Activated T-cell treated with anti-CD3 and anti-CD28 coated beads, Interleukin-2, amount 50 U/mL, for 48 hours (primary cell): ENCODE data around the gene EIF4E1B.

Source experiments
- DNase-seq, 2 experiments: peaks; one replicate each; pipeline ENCODE4 v3.0.0-alpha.2; 2020

EIF4E1B gene

DNA sequence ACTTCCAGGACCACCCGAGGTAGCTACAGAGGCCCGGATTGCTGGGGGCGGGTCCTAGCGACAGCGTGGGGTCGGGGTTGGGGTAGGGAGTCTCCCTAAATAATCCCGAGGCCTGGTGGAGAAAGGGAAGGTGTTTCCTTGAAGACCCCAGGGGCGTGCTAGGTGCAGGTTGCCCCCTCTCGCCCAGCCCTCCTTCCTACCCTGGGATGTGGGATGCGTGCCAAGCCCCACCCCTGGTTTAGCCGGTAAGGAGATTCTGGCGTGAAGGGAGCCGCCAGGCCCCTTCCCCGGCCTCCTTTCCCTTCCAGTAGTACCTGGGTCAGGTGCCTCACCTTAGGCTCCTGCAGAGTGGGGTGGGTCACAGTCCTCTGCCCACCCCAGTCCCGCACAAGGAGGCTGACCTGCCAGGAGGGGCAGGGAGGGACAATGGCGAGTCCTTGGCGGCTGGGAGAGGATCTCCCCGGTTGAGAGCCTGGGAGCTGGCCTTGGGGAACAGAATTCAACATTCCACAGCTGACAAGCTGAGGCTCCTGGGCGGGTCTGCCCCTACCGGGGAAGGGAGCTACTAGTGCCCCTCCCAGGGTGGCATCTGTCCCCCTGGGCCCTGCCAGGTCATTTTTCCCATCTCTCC lies 17.5 kb downstream of the EIF4E1B start:
- peak in 1 of 2 experiments; percentile 43 for DNase-seq

DNA sequence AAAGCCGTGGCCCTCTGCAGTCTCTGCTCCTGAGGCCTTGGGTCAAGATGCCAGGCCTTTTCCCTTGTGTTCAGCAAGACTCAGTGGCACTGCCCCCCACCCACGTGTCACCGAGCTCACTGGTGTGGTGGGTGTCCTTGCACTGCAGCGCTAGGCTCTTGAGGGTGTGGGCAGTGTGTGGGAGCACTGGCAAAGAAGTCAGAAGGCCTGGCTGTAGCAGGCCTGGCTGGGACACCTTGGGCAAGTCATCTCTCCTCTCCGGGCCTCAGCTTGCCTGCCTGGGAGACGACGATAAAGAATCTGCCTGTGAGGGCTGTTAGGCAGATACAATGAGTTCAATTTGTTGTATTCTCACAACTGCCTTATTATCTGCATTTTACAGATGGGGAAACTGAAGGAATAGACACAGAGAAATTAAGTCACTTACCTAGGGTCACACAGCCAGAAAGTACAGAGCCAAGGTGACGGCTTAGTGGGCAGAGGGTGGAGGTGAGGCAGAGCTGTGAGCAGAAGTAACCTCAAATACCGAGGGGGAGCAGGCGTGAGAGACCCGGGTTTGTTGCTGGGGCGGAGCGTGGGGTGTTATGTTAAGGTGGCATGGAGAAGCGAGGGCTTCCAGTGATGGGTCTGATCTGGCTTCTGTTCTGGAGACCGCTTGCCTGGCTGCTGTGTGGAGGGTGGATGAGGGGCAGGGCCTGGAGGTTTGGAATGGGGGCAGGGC lies 18.2 kb downstream of the EIF4E1B start:
- peak in 1 of 2 experiments; percentile 41 for DNase-seq

DNA sequence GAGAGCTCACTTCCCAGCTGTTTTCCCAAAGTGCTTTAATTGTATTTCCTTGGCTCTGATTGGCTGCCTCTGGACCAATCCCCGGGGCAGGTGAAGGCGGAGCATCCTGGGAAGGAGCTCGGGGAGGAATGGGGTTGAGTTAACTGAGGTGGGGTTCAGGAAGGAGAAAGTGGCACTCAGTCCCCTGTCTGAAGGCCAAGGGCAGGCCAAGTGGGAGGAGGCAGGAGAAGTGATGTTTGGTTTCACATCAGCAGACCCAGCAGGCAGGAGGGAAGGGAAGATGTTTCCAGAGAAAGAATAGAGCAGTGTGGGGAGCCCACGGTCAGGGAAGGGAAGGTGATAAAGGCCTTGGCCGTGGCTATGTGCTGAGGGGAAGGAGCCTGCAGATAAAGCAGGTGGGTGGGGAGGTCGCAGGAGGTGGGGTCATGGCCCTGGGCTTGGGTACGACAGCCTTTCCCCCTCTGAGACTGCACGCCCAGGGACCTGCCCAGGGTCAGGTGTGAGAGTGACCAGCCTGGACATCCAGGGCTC lies 19.9 kb downstream of the EIF4E1B start:
- DNase-seq = no peak

DNA sequence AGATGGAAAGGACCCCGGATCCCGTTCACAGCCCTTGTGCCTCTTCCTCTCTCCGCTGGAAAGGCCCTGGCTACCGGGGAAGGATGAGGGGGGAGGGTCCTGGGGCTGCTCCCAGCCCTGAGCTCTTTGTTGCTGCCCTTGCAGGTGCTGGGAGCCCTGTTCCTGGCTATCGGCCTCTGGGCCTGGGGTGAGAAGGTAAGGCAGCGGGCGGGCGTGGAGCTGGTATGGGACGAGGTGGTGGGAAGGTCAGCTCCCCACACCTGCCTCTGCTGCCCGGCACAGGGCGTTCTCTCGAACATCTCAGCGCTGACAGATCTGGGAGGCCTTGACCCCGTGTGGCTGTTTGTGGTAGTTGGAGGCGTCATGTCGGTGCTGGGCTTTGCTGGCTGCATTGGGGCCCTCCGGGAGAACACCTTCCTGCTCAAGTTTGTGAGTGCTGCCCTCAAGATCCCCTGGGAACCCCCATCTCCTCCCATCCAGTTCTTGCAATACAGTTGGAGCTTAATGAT lies 21.1 kb downstream of the EIF4E1B start:
- DNase-seq = no peak

DNA sequence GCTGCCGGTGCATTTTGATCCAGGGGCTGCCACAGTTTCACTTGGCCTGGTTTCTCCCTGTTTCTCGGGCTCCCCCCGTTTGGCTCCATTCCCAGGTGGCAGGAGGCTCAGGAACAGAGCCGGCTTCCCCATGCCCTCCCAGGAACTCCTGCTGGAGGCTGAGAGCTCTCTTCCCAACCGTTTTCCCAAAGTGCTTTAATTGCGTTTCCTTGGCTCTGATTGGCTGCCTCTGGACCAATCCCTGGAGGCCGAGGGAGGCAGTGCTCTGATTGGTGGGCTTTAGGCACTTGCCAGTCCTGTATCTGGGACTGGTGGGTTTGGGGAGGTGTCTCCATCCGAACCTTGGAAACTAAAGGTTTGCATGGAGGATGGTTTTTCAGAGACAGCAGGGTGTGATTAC lies 21.7 kb downstream of the EIF4E1B start:
- DNase-seq = no peak

DNA sequence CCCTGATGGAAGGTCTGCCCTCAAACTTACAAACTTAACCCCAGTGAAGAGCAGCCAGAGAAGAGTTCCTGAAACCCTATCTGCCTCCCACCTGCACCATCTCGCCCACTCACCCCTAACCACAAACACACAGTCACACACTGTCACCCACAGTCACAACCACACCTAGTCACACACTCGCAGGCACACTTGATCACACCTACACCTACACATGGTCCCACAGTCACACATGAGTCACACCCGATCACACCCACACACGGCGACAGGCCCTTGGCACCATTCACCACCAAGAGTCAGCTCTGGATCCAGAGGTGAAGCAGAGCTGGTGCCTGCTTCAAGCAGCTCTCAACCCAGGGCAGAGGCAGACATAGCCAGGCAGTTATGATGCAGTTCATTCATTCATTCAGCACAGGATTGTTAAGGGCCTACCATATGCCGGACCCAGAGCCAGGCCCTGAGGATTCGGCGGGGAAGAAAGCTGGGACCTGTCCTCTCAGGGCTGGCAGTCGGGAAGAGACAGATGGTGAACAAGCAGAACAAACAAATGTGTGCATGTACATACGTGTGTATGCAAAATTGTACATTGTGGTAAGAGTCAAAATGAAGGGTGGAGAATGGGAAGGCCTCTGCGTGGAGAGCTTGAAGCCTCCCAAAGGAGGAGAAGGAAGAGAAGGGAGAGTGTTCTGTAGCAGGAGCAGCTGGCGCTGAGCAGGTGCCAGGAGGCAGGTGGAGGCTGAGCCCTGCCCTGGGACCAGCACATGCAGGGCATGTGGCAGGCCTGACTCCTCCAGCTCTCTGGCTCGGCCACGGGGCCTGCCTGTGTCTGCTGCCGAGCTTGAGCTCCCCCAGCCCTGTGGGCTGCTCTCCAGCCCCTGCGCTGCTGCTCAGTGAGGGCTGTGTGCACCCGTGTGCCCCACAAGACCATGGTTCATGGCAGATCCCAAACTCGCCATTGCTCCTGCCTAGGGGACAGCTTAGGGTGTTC lies 23.2 kb downstream of the EIF4E1B start:
- peak; percentile 91 to 92 for DNase-seq

DNA sequence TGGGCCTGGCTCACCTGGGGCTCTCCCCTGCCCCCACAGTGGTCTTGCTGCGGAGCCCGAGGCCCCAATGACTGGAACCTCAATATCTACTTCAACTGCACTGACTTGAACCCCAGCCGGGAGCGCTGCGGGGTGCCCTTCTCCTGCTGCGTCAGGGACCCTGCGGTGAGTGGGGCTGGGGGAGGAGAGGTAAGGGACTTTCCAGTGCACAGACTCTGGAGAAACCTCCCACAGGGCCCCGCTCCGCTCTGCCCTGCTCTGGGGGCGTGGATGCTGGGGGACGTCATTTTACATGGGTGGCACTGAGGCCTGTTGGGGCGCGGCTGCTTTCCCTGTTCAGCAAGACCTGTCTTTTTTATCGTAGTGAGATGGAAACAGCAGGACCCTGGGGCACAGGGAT lies 24.4 kb downstream of the EIF4E1B start:
- DNase-seq = no peak

DNA sequence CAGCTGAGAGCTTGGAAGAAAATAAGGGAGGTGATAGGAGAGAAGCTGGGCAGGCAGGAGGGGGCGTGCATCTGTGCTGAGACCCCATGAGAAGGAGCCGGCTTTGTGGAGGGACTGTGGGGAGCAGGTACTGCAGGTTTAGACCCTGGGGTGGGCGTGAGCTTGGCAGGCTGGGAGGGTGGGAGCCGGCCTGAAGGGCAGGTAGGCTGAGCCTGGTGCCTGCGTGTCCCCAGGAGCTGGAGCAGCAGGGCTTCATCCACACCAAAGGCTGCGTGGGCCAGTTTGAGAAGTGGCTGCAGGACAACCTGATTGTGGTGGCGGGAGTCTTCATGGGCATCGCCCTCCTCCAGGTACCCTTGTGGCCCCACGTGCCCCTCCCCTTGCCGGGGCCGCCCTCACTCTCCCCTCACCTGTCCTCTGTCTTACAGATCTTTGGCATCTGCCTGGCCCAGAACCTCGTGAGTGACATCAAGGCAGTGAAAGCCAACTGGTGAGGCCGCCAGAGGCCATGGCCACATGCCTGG lies 26.1 kb downstream of the EIF4E1B start:
- DNase-seq = no peak

DNA sequence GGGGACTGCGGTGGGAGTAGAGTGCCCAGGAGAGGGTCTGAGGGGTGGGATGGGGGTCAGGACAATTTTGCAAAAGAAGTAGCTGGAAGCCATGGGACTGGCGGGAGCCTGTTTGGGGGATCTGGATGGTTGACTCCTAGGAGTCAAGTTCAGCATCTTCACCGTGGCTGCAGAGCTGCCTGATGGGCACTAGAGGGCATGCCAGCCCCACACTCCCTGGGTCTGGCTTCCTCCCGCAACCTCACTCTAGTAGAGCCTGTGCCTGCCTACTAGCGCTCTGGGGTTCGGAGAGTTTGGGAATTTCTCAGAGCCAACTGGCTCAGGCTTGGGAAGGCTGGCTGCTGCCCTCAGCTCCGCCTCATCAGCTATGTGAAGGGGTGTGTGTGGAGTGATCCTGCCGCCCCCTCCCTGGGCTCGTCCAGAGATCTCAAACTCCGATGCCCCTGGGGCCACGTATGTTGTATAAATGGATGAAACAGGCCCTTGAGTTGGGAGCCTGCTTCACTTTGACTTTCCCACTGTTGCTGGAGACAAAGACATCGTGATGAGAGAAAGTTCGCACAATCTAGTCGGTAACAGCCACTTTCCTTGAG lies 27.6 kb downstream of the EIF4E1B start:
- peak; percentile 79 to 80 for DNase-seq

DNA sequence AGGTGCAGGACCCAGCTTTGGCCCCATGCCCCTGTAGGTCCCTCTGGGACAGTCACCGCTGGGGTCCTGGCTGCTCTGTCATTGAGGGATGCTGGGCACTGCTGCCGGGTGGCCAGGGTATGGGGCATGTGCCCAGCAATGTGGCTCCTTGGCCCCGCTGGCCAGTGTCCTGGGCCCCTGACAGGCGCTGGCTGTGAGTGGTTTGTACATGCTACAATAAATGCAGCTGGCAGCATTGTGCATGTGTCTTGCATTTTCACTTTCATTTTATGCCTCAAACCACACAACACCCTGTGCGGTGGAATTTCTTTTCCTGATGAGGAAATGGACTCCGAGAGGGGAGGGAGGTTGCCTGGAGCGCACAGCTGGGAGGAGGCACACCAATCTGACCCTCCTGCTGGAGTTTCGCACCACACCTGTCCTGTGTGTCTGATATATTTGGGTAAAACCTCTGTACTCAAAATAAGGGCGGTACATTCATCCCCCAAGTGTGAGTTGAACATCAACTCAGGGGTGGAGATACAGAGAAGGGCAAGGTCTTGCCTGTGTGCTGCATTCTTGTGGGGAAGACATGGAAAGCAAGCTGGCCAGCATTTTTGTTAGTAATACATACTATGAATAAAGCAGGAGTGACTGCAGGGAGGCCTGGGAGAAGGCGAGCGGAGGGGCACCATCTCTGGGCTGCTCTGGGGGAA lies 28.5 kb downstream of the EIF4E1B start:
- DNase-seq = peak in 1 of 2 experiments; percentile 43

DNA sequence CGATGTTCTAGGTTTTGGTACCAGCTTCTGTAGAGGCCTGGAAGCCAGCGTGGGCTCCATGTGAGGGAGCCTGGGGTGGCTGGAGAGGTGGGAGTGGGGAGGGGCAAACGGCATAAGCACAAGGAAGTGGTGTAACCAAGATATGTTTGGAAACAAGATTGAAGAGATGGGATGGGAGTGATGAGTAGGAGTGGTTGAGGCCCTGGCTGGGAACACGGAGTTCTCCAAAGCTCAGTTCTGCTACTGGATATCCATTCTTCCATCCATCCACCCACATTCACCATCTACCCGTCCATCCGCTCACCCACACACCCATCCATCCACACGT lies 29.0 kb downstream of the EIF4E1B start:
- DNase-seq = no peak

DNA sequence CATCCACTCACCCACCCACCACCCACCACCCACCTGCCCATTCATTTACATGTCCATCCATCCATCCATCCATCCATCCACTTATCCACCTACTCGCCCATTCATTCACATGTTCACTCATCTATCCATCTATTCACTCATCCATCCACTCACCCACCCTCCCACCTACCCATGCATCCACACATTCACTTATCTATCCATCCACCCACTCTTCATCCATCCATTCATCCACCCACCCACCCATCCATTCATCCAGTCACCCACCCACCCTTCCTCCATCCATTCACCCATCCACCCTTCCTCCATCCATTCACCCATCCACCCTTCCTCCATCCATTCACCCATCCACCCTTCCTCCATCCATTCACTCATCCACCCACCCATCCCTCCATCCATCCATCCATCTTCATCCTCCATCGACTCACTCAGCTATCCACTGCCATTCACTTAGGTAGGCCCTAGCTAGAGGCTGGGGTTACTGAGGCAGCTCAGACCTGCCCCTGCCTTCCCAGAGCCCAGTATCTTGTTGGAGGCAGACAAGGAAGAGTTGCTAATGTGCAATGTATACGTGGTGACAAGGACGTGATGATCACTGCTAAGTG lies 29.5 kb downstream of the EIF4E1B start:
- DNase-seq = no peak

DNA sequence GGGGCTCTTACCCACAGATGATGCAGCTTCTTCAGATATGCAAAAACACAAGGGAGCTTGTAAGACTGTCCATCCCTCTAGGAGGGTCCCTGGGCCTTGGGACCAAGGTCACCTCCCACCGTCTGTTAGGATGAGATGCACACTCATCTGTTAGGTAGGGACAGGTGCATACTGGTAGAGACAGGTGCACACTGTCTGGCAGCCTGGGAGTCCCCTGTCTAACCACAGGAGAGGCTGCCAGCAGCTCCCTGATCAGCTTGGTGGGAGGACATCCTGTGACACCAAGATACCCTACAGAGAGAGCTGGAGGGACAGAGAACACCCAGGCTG lies 30.0 kb downstream of the EIF4E1B start:
- DNase-seq = no peak

DNA sequence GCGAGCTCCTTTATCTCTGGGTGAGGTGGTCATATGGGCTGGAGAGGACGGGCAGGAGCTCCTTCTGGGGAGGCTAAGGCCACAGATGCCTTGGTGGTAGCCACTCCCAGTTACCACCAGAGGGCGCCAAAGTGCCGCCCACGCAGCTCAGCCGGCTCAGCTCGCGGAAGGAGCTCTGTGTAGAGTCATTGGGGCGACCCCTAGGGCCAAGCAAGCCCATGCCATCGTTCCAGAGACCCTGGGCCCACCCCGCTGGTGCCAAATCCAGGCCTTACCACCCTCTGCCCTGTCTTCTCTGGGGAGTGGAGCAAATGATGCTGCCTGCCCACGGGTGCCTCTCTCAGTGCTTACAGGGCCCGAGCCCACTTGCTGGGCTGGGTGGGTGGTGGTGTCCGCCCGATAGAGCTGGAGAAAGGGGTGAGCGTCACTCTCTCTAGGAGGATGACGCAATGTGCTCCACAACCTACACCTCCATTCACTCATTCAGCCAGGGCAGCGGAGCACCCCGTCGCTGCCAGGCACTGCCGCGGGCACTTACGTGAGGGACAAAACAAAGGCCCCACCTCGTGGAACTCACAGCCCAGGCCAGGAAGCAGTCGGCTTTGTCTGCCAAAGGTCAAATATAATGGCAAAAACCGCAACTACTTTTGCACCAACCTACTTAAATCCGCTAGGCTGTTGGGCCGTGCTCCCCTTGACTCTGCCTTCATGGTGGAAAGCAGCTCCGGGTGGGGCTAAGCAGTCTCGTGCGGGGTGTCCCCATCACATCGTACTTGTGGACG lies 30.6 kb downstream of the EIF4E1B start:
- peak; percentile 88 for DNase-seq

DNA sequence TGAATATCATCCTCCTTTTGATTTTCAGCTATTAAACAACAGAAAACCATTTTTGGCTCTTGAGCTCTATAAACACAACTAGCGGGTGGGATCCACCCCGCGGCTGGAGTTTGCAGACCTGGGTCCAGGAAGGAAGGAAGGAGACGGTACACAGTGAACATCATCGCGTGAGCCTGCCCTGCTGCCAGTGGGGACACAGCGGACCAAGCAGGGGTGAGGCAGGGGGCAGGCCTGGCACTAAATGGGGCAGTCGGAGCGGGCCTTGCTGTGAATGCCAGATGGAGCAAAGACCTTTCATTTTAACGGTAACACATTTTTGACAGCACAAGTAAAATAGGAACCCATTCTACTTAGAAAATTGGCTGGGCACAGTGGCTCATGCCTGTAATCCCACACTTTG lies 31.2 kb downstream of the EIF4E1B start:
- no peak for DNase-seq

DNA sequence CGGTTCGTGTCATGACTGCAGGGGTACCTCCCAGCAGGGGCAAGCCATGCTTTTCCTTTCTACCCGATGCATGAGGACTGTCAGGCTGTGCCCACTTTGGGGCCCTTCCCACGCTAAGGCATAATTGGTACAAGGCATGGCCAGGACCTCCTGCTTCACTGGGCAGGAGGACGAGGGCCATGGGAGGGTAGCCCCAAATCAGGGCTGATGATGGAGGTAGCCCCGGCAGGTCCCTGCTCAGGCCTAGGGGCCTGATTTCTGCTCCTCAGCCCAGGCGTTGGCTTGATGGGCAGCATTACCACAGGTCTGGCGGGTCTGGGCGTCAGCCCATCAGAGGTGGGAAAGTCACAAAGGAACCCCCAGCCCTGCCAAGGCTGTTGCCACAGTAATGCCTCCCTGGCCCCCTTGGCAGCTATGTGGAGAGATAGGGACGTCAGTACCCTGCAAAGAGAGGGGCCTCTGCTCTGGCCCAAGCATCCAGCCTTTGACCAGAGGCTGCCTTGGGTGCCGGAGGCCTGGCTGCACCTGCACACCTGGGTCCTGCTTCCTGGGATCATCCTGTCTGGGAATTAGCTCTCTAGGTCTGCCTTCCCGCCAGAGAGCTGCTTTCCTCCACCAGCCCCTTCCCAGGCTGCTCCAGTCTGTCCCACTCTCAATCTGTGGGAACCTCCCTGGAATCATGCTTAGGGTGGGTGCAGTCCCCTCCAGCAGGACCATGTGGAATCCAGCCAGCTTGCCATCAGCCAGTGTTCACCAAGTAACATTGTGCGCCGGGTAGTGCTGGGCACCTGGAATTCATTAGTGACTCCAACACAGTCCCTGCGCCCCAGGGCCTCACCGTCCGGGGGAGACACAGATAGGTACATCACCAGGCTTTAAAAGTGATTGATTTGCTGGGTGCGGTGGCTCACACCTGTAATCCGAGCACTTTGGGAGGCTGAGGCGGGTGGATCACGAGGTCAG lies 32.2 kb downstream of the EIF4E1B start:
- DNase-seq = no peak

DNA sequence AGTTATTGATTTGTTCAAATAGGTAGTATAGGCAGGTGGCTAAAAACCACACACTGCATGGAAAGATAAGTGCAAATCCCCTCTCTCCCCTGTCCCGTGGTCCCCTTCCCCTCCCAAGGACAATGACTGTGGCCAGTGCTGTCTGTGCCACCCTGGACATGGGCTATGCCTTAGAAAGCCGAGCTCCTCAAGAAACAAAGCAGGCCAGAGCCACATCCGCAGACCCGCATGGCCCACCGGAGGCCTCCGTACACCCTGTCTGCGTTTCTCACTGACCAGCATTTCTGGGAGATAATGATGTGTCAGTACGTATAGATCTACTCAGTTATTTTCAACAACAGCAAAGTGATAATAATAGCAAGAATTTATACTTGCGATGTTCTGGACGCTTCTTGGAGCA lies 33.1 kb downstream of the EIF4E1B start:
- DNase-seq = no peak

DNA sequence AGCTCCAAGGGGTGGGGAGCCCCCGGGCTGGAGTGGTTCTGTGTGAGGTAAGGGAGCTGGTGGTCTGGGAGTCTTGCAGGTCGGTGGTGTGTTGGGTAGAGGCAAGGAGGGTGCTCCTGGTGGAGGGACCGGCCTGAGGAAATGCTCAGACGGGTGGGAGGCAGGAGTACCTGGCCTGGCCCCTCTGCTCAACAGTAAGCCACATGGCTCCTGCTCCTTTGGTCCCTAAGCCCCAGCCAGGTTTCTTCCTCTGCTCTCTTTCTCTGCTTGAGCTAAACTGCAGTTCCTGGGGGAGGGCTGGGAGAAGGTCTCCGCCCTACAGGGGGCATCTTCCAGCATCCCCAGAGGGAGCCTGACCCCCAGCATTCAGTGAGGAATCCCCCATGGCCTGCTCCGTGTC lies 34.0 kb downstream of the EIF4E1B start:
- no peak for DNase-seq

DNA sequence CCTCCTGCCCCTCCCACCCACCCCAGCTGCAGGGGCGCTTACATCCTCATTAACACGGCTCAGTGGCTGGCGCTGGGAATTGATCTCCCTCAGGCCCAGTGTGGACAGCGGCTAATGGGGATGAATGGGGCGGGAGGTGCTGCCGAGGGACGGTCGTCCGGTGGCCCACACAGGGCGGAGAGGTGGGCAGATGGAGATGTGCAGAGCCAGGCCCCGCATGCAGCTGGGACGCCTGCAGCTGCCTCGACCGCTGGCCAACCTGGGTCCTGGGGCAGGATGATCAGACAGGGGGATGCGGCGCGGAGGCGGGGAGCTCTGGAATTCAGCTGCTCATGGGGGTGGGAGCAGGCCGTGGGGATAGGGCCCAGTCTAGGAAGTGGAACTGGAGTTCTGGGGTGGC lies 34.4 kb downstream of the EIF4E1B start:
- no peak for DNase-seq

DNA sequence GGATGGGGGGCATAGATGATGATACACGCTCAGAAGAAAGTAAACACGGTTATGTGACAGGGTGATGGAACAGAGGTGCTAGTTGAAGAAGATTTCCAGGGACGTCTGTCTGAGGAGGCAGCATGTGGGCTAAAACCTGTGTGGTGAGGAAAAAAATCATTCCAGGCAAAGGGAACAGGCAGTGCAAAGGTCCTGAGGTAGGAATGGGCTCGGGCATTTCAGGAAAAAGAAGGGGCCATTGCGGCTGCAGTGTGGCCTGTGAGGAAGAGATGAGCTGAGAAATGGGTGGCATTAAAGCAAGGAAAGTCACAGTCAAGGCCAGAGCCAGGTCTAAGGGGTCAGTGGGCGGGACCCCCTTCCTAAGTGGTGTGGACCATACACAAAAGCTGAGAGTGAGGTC lies 35.0 kb downstream of the EIF4E1B start:
- DNase-seq = no peak
